SU-DHL-6 (cell line): ENCODE results near the gene ETFDH.
"Not testable (repeated sequence)": the region's sequence is repeated elsewhere in the genome, so short reads cannot be mapped to it uniquely, and the experiment has no call there.

Source experiments
- H2AFZ ChIP-seq: fragments of 200-600 bp; sonication (generic); 2 replicates; pipeline ENCODE4 v1.6.1; 2014; ENCODE audit warnings: low read depth, mild to moderate bottlenecking, moderate library complexity, mixed read lengths, antibody characterized with exemption, low read length; ENCODE audit not compliant: severe bottlenecking
- H3F3A ChIP-seq: fragments of 200-600 bp; shearing (Covaris generic); 2 replicates; pipeline ENCODE4 v1.6.0; 2016; ENCODE audit warnings: antibody characterized with exemption, mild to moderate bottlenecking; ENCODE audit not compliant: insufficient read depth
- H3K27ac ChIP-seq: fragments of 200-600 bp; sonication (generic); 2 replicates; pipeline ENCODE4 v1.5.1; 2016; ENCODE audit warnings: low read depth, mild to moderate bottlenecking, low read length, moderate library complexity, mixed read lengths
- H3K27me3 ChIP-seq: fragments of 200-600 bp; sonication (generic), shearing (Covaris generic); 2 replicates; pipeline ENCODE4 v1.6.0; 2014; ENCODE audit warnings: mild to moderate bottlenecking, low read length
- H3K36me3 ChIP-seq: fragments of 200-600 bp; sonication (generic); 2 replicates; pipeline ENCODE4 v1.6.1; 2014; ENCODE audit warnings: mild to moderate bottlenecking, low read length, mixed read lengths
- H3K4me2 ChIP-seq: fragments of 300-600, 200-600 bp; shearing (Covaris generic), sonication (generic); 2 replicates; pipeline ENCODE4 v1.6.0; 2014; ENCODE audit warnings: low read length, low read depth, mild to moderate bottlenecking; ENCODE audit not compliant: poor library complexity, severe bottlenecking
- H3K4me3 ChIP-seq: fragments of 200-600 bp; sonication (generic); 2 replicates; pipeline ENCODE4 v1.5.1; 2014; ENCODE audit warnings: antibody characterized with exemption, low read length, mild to moderate bottlenecking, mixed read lengths; ENCODE audit not compliant: insufficient read depth, poor library complexity, severe bottlenecking
- H3K79me2 ChIP-seq: fragments of 200-600 bp; sonication (generic); 2 replicates; pipeline ENCODE4 v1.6.1; 2014; ENCODE audit warnings: mild to moderate bottlenecking, low read length, moderate library complexity; ENCODE audit not compliant: insufficient read depth
- H3K9ac ChIP-seq: fragments of 200-600 bp; sonication (generic); 2 replicates; pipeline ENCODE4 v1.7.0; 2014; ENCODE audit warnings: mild to moderate bottlenecking, low read length
- H3K9me2 ChIP-seq: fragments of 200-600 bp; sonication (generic); replicated peaks from 2 replicates; pipeline ENCODE4 v1.6.1; 2014; ENCODE audit warnings: low read length; ENCODE audit not compliant: insufficient read depth
- H3K9me3 ChIP-seq: fragments of 200-600 bp; sonication (generic); 2 replicates; pipeline ENCODE4 v1.6.1; 2014; ENCODE audit warnings: low read length, mixed read lengths; ENCODE audit not compliant: insufficient read depth
- H4K20me1 ChIP-seq: fragments of 200-600 bp; sonication (generic); 2 replicates; pipeline ENCODE4 v1.6.1; 2014; ENCODE audit warnings: low read depth, mild to moderate bottlenecking, antibody characterized with exemption, low read length, moderate library complexity, mixed read lengths
- CTCF ChIP-seq: fragments of 200-600 bp; sonication (generic); IDR thresholded peaks from one replicate; pipeline ENCODE4 v1.5.1; 2017; ENCODE audit warnings: antibody characterized with exemption, mild to moderate bottlenecking, low read length, moderate library complexity; ENCODE audit not compliant: insufficient read depth, poor library complexity, severe bottlenecking
- EZH2phosphoT487 ChIP-seq: fragments of 200-600 bp; sonication (generic), shearing (Covaris generic); conservative IDR thresholded peaks from 2 replicates; pipeline ENCODE4 v1.6.1; 2018; ENCODE audit warnings: mild to moderate bottlenecking, antibody characterized with exemption, low read length, moderate library complexity, mixed read lengths

The ETFDH gene

GRCh38 chr4:158741326-158742021 is 69.4 kb downstream of the ETFDH start:
- Histone ChIP-seq H3K27ac (no peak overlapping the region), H3K27me3 (no peaks in the 10 kb centered on the region), H3K36me3 (no peaks in the 10 kb centered on the region), H3K4me3 (no peak overlapping the region), H3K9me3 (no peaks in the 10 kb centered on the region), H3K9ac (no peak overlapping the region), H3K79me2 (no peaks in the 10 kb centered on the region), H3K4me2 (no peak overlapping the region), H3K9me2 (no peaks in the 10 kb centered on the region), H4K20me1 (no peaks in the 10 kb centered on the region), H3F3A (no peaks in the 10 kb centered on the region), H2AFZ (no peak overlapping the region)
- TF ChIP-seq EZH2phosphoT487 = no peak
- TF ChIP-seq CTCF = no peak

GRCh38 chr4:158746537-158746936 is 74.4 kb downstream of the ETFDH start:
- H3K9me2 ChIP-seq, H3F3A ChIP-seq, H3K27ac ChIP-seq, H3K79me2 ChIP-seq, H2AFZ ChIP-seq, H3K4me3 ChIP-seq, H3K27me3 ChIP-seq, H3K9ac ChIP-seq, H4K20me1 ChIP-seq, H3K36me3 ChIP-seq, H3K4me2 ChIP-seq, H3K9me3 ChIP-seq: not testable (repeated sequence)

GRCh38 chr4:158750379-158750778 is 78.3 kb downstream of the ETFDH start:
- no peaks in the 10 kb centered on the region for H3F3A ChIP-seq
- no peaks in the 10 kb centered on the region for H3K9me3 ChIP-seq
- no peaks in the 10 kb centered on the region for H3K9me2 ChIP-seq
- H3K9ac ChIP-seq = no peak overlapping the region
- no peaks in the 10 kb centered on the region for H3K79me2 ChIP-seq
- no peak overlapping the region for H2AFZ ChIP-seq
- H3K4me2 ChIP-seq = no peak overlapping the region
- no peaks in the 10 kb centered on the region for H4K20me1 ChIP-seq
- no peak overlapping the region for H3K4me3 ChIP-seq
- TF ChIP-seq EZH2phosphoT487 (no peak), CTCF (no peak)
- no peak overlapping the region for H3K27ac ChIP-seq
- no peaks in the 10 kb centered on the region for H3K36me3 ChIP-seq
- no peaks in the 10 kb centered on the region for H3K27me3 ChIP-seq

GRCh38 chr4:158754385-158755180 is 82.5 kb downstream of the ETFDH start:
- Histone ChIP-seq H3K9me3 (no peaks in the 10 kb centered on the region), H3K27me3 (no peaks in the 10 kb centered on the region), H3K79me2 (no peaks in the 10 kb centered on the region), H2AFZ (no peak overlapping the region), H4K20me1 (no peaks in the 10 kb centered on the region), H3K4me3 (no peak overlapping the region), H3K9me2 (no peaks in the 10 kb centered on the region), H3K9ac (no peak overlapping the region), H3K4me2 (no peak overlapping the region), H3K36me3 (no peaks in the 10 kb centered on the region), H3K27ac (no peak overlapping the region), H3F3A (no peaks in the 10 kb centered on the region)
- TF ChIP-seq CTCF (no peak), EZH2phosphoT487 (no peak)

GRCh38 chr4:158755819-158756218 is 83.7 kb downstream of the ETFDH start:
- H3K4me2 ChIP-seq, H3K9me3 ChIP-seq: not testable (repeated sequence)

More at GRCh38 chr4:158755819-158756218, 83.7 kb downstream of the ETFDH start:
- H3F3A ChIP-seq, H4K20me1 ChIP-seq, H3K79me2 ChIP-seq, H3K27ac ChIP-seq, H2AFZ ChIP-seq, H3K4me3 ChIP-seq, H3K27me3 ChIP-seq, H3K9me2 ChIP-seq, H3K9ac ChIP-seq, H3K36me3 ChIP-seq: not testable (repeated sequence)
